COLO829 (cell line): ENCODE results near the gene CPM.

Experiments
- DNase-seq: peaks from one replicate; pipeline ENCODE4 v3.0.0; 2012; ENCODE audit warnings: low spot score

CPM gene

GRCh38 chr12:68878283-68878682 is 54.7 kb downstream of the CPM start:
- DNase-seq: no peak

GRCh38 chr12:68877583-68877982 is 55.4 kb downstream of the CPM start:
- no peak for DNase-seq

- no peak for DNase-seq
Measured at GRCh38 chr12:68876461-68876860, 56.5 kb downstream of the CPM start.

GRCh38 chr12:68873316-68873715 is 59.7 kb downstream of the CPM start:
- DNase-seq: no peak

GRCh38 chr12:68871921-68872320 is 61.0 kb downstream of the CPM start:
- peak; percentile 21 for DNase-seq

GRCh38 chr12:68871396-68871795 is 61.6 kb downstream of the CPM start:
- no peak for DNase-seq

- DNase-seq: no peak
Measured at GRCh38 chr12:68870443-68870842, 62.5 kb downstream of the CPM start.

GRCh38 chr12:68870011-68870410 is 63.0 kb downstream of the CPM start:
- no peak for DNase-seq

GRCh38 chr12:68868043-68868790 is 64.8 kb downstream of the CPM start:
- no peak for DNase-seq

GRCh38 chr12:68867606-68868005 is 65.4 kb downstream of the CPM start:
- DNase-seq: no peak

GRCh38 chr12:68866950-68867349 is 66.0 kb downstream of the CPM start:
- no peak for DNase-seq

- no peak for DNase-seq
Measured at GRCh38 chr12:68865399-68866164, 67.4 kb downstream of the CPM start.

GRCh38 chr12:68864604-68865003 is 68.4 kb downstream of the CPM start:
- DNase-seq: no peak

GRCh38 chr12:68863886-68864454 is 69.0 kb downstream of the CPM start:
- DNase-seq: peak; percentile 41

GRCh38 chr12:68863109-68863770 is 69.7 kb downstream of the CPM start:
- DNase-seq: no peak

GRCh38 chr12:68861890-68862289 is 71.1 kb downstream of the CPM start:
- DNase-seq: no peak

GRCh38 chr12:68856510-68856909 is 76.5 kb downstream of the CPM start:
- DNase-seq: no peak

GRCh38 chr12:68855771-68856170 is 77.2 kb downstream of the CPM start:
- DNase-seq: no peak

GRCh38 chr12:68855111-68855510 is 77.9 kb downstream of the CPM start:
- DNase-seq: no peak

- DNase-seq: no peak
Measured at GRCh38 chr12:68854554-68854953, 78.4 kb downstream of the CPM start.

GRCh38 chr12:68854078-68854468 is 78.9 kb downstream of the CPM start:
- DNase-seq: no peak

- DNase-seq: no peak
Measured at GRCh38 chr12:68853396-68854077, 79.4 kb downstream of the CPM start.
